Activated T-helper 1 cell treated with Interleukin-2 at 50 U/mL for 16 hours (primary cell): Measurements from ENCODE around the gene TREM1.
"Not testable (repeated sequence)": the region's sequence is repeated elsewhere in the genome, so short reads cannot be mapped to it uniquely, and the experiment has no call there.

Source experiments
- DNase-seq: peaks from one replicate; pipeline ENCODE4 v3.0.0-alpha.2; 2020; ENCODE audit warnings: low read depth

The TREM1 gene

GRCh38 chr6:41297248-41297647 is 10.8 kb upstream of the TREM1 start:
- DNase-seq = not testable (repeated sequence)

- DNase-seq = no peak
Measured at GRCh38 chr6:41294214-41294872, 7.9 kb upstream of the TREM1 start.

DNA sequence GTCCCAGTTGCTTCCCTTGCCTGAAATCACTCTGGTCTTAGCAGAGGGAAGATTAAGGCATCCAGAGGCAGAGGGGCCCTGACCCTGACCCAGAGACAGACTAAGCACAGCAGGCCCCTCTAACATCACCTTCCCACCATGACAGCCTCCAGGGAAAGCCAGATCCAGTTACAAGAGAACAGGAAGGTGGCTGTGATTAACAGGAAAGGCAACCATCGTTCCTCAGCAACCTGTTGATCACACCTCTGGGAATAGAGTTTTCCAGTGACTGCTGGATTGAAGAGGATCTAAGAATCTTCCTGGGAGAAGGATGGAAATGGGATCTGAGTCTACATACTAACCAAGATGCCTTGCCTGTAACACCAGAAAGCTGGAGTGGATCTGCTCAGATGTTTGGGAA is 5.2 kb upstream of the TREM1 start:
- no peak for DNase-seq

DNA sequence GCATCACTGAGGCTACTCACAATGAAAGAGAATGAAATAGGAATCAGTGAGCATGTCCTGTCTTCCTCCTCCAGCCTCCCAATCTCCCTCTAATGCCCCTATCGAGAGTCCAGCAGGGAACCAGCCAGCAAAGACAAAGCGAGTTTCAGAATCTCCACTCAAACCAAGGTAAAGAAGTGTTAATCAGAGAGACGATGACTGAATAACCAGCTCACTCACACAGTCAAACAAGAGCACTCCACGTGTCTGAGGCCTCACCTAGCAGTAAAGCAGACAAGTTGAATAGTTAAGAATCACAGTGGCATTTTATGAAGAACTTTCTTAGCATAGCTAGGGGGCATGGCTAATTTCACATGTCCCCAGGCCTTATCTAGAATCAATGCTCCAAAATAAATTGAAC is 3.3 kb upstream of the TREM1 start:
- no peak for DNase-seq

DNA sequence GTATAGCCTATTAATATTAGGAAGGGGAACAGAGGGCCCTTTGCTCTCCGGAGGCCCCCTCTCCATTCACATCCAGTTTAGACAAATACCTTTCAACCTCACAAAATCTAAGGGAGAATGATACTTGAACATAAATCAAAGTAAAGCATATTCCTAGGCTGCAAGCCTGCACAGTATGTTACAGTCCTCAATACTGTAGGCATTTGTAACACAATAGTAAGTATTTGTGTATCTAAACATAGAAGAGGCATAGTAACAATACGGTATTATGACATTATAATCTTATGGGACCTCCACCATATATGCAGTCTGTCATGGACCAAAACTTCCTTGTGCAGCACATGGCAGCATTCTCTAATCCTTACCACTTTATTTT is 2.3 kb upstream of the TREM1 start:
- DNase-seq = no peak

DNA sequence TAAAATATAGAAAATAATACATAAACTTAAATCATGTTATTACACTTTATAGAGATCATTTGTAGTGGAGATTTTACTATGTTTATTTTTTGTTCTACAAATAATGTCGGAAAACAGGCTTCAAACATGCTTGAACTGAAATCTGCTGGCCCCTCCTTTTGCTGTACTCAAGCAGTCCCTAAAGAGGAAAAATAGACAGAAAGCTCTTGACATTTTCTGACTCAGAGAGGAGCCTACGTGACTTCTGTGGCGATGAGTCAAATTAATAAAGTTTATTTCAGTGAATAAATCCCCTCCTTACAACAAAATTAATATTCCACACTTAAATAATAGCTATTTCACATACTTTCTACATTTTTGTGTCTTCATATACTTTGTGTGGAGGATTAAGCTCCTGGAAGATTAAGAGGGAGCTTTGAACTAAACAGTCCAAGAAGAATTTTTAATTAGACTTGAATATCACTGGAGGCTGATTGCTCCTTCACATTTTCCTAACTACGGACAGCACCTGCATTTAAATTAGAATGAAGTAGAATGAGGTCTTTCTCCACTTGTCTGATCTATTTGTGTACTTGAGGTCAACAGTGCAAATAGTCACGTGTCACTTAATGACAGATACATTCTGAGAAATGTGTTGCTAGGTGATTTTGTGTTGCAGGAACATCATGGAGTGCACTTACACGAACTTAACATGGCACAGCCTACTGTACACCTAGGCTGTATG is 1.7 kb upstream of the TREM1 start:
- DNase-seq = no peak

- DNase-seq = no peak
Measured at GRCh38 chr6:41284726-41285125, 1.8 kb downstream of the TREM1 start.

DNA sequence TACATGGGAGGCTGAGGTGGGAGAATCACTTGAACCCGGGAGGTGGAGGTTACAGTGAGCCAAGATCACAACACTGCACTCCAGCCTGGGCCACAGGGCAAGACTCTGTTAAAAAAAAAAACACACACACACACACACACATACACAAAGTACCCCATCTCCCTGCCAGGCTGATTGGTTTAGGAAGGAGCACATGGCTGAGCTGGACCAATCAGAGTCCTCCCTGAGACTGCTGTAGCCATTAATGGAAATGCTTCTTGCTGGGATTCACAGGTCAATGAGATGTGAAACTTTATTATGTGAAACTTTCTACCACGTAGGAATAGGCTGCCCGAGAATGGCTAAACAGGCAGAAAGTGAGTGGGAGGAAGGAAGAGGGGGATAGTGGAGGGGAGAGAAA is 2.9 kb downstream of the TREM1 start:
- DNase-seq = no peak

GRCh38 chr6:41280381-41281057 is 6.0 kb downstream of the TREM1 start:
- no peak for DNase-seq

- DNase-seq = peak; percentile 24
Measured at GRCh38 chr6:41278699-41279405, 7.6 kb downstream of the TREM1 start.

DNA sequence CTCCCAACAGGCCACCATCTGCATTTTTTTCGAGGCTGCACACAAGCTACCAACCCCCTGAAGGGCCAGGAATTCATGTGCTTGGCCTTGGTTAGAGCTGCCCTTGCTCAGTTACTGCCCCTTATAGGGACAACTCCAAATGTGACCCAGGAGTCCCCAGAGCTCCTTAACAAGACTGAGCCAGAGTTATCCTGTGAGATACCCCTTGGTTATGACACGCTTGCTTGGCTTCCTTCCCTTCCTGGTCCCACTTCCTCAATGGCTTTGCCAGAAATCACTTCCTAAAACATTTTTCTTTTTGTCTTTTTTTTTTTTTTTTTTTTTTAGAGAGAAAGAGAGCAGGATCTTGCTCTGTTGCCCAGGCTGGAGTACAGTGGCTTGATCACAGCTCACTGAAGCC is 8.9 kb downstream of the TREM1 start:
- DNase-seq = no peak

GRCh38 chr6:41275489-41275888 is 11.0 kb downstream of the TREM1 start:
- no peak for DNase-seq

DNA sequence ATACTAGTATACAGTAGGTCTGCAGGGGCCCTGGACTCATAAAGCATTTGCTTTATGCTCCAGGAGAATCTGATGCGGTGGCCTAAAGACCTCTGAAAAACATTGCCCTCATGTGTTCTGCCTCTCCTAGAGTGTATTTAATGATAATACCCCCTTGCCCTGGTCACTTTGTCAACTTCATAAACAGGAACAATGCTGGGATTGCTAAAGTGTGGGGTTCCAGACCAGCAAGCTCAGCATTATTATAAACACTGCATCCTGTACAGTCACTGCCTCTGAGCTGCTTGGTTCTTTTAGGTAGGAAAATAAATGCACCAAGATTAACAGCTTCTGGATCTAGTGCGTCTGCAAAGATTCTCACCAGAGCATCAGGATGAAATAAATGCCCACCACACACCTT is 12.2 kb downstream of the TREM1 start:
- DNase-seq = no peak

DNA sequence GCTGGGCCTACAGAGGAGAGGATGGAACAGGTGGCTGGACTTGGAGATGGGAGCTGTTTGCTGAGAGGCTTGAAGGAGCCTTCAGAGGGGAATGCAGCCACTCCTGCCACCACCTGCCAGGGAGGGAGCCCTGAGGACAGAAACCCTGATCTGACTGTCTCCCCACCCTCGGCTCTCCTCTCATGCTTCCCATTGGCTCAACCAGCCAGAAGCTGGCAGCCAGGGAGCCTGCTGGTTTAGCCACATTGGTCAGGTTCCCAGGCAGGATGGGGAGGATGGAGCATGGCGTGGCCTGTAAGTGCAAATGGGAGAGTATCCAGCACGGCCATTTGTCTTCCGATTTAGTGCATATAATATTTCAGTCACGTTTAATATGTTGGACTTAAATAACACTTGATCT is 12.8 kb downstream of the TREM1 start:
- no peak for DNase-seq

GRCh38 chr6:41272591-41273240 is 13.8 kb downstream of the TREM1 start:
- DNase-seq = no peak

DNA sequence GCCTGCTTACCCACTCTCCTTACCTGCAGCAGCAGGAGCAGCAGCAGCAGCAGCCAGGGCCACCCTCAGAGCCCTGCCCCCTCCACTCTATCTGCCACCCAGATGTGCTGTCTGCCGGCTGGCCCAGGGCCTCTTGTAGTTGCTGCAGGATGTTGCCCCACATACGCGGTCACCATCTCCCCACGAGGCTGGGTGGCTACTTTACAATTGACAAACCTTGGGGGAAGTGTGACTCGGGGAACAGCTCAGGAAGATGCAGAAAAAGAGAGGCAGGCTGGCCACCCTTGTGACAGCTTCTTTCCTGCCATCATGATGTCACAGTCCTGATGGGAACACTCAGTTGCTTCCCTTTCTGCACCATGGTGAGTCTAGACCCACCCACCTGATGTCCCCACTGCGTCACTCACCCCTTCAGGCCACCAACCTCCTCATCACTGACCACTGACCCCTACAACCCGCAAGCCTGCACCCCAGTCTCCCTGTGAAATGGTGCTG is 14.5 kb downstream of the TREM1 start:
- DNase-seq = no peak

GRCh38 chr6:41269716-41270115 is 16.8 kb downstream of the TREM1 start:
- no peak for DNase-seq

- no peak for DNase-seq
Measured at GRCh38 chr6:41269166-41269565, 17.3 kb downstream of the TREM1 start.

- no peak for DNase-seq
Measured at GRCh38 chr6:41268478-41268877, 18.0 kb downstream of the TREM1 start.

DNA sequence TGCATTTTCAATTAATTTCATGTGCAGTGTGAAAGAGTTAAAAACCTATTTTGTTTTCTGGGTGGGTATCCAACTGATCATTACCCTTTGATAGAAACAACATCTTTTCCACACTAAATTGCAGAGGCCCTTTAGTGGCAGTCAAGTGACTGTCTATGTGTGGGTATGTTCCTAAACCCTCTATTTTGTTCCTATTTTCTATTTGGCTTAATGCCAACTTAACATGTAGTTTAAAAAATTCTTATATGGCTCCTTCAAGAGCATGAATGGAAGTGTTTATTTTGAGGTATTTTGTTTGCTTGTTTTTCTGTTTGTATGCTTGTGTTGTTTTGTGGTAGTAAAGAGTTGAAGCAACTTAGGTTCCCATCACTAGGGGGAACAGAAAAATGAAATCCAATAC is 19.9 kb downstream of the TREM1 start:
- no peak for DNase-seq

DNA sequence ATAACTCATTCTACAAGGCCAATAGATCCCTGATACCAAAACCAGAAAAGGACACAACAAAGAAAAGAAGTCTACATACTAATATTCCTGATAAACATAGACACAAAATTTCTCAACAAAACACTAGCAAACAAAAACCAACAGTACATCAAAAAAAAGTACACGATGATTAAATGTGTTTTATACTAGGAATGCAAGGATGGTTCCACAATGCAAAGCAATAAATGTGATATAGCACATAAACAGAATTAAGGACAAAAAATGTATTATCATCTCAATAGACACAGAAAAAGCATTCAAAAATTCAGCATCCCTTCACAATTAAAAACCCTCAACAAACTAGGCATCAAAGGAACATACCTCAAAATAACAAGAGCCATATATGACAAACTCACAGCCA is 23.2 kb downstream of the TREM1 start:
- DNase-seq = no peak

DNA sequence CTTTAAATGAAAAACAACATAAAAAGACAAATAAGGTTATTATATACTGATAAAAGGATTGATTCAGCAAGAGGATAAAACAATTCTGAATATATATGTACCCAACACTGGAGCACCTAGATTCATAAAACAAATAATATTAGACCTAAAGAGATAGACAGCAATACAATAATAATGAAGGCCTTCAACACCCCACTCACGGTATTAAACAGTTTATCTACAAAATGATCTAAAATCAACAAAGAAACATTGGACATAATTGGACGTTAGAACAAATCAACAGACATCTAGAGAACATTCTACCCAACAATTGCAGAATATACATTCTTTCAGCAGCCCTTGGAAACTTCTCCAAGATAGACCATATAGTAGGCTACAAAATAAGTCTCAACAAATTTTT is 24.1 kb downstream of the TREM1 start:
- DNase-seq = no peak
